GM19025 (cell line): Measurements from ENCODE around the gene LRRC7.

Experiments used
- ATAC-seq: cut with Tn5 transposase; IDR thresholded peaks from one replicate; pipeline ENCODE4 v1.9.1; 2021; ENCODE audit warnings: mild to moderate bottlenecking, low read depth, moderate library complexity; ENCODE audit not compliant: unreplicated experiment

LRRC7 gene

DNA sequence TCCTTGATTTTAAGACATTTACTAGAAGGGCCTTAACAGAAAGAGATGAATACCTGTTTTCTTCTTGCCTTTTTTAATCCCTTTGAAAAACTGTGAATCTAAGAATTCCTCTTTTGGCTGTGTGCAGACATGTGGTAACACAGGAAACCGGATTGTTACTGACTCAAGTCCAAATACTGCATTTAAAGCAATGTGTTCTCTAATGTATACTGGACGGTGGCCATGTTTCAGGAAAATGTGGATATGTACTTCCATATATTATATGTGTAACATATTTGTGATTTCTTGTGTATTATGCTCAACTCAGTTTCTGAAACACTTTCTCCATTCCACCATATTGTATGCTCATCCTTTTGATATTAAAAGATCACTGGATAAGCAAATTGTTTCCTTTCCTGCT lies 185.1 kb downstream of the LRRC7 start:
- ATAC-seq: no peak

DNA sequence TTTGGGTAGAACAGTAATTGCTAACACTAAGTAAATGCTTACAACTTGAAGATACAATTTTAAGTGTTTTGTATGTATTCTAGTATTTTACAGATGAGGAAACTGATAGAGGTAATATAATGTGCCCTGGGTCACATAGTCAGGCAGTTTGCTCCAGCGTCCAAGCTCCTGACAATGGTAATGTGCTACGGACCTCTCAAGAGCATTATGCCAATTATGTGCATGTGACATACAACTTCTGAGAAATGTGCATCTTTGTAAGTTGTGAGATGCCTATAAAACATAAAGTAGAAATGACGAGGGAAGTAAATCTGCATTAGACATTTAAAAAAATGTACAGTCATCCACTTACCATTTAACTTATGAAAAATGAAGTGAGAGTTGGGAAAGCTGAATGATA lies 186.8 kb downstream of the LRRC7 start:
- no peak for ATAC-seq

GRCh38 chr1:69755647-69756046 lies 187.9 kb downstream of the LRRC7 start:
- no peak for ATAC-seq

GRCh38 chr1:69765951-69766350 lies 198.2 kb downstream of the LRRC7 start:
- no peak for ATAC-seq

GRCh38 chr1:69766431-69767180 lies 198.9 kb downstream of the LRRC7 start:
- ATAC-seq: no peak

- no peak for ATAC-seq
Observed at GRCh38 chr1:69776555-69776954, 208.8 kb downstream of the LRRC7 start.

- ATAC-seq: no peak
Observed at GRCh38 chr1:69777423-69777822, 209.7 kb downstream of the LRRC7 start.

DNA sequence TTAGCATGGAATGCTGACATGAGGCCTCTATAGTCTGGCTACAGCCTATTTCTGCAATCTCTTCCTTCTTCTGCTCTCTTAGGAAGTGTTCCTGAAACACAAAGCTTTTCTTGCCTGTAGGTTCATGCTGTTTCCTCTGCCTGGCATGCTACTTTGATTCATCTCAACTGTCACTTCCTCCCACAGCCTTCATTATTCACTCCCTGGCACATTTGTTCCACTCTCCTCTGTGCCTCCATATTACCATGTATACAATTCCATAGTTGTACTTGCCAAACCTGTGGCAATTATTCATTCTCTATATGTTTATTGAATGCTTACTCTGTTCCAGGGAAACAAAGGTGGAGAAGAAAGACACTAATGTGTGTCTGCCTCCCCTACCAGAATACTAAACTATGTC lies 210.2 kb downstream of the LRRC7 start:
- no peak for ATAC-seq

DNA sequence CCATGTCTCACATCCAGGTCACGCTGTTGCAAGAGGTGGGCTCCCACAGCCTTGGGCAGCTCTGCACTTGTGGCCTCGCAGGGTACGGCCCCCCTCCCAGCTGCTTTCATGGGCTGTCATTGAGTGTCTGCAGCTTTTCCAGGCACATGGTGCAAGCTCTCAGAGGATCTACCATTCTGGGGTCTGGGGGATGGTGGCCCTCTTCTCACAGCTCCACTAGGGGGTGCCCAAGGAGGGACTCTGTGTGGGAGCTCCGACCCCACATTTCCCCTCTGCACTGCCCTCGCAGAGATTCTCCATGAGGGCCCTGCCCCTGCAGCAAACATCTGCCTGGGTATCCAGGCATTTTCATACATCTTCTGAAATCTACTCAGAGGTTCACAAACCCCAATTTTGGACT lies 219.4 kb downstream of the LRRC7 start:
- no peak for ATAC-seq

DNA sequence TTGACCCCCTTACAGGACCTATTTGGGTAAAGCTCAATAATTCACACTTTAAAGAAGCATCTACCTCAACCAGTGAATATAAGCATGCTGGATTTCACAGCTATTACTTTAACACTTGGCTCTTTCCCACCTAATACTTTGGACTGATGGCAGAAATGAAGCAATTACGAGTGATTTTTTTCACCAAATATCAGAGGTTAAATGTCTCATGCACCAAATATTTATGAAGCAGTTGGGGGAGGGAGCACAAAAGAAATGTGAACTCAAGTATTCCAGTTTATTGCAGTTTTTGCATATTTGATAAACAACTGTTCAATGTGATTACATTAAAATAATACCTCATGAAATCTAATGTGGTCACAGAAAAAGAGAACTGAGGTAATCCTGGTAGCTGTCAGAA lies 223.6 kb downstream of the LRRC7 start:
- no peak for ATAC-seq

GRCh38 chr1:69794831-69795230 lies 227.1 kb downstream of the LRRC7 start:
- ATAC-seq: no peak

GRCh38 chr1:69814926-69815325 lies 247.2 kb downstream of the LRRC7 start:
- ATAC-seq: no peak

GRCh38 chr1:69824932-69825331 lies 257.2 kb downstream of the LRRC7 start:
- no peak for ATAC-seq

DNA sequence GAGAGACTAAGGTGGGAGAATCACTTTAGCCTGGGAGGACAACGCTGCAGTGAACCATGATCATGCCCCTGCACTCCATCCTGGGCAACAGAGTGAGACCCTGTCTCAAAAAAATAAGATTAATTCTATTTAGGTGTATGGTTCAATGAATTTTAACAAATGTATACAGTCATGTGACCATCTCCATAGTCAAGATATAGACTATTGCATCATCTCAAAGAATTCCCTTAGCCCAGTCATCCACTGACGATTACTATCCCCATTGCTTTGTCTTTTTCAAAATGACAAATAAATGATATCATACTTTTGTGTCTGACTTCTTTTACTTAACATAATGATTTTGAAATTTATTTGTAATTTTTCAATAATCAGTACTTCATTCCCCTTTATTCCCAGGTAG lies 260.0 kb downstream of the LRRC7 start:
- ATAC-seq: no peak

DNA sequence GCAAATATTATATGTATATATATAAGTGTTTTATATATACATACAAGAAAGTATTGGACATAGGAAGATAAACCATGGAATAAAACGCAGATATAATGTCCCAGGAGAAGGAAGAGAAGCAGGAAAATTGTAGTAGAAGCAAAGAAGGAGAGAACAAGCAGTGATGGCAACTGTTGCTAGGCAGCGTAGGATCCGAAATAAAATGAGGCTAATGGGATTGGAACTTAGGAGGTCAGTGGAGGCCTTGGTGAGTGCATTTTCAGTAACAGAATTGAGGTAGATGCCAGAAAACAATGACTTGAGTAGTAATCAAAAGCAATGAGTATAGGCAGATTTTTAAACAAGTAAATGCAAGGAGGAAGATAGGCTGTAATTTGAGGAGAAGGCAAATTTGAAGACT lies 265.8 kb downstream of the LRRC7 start:
- ATAC-seq: no peak

GRCh38 chr1:69834336-69834735 lies 266.6 kb downstream of the LRRC7 start:
- ATAC-seq: no peak

DNA sequence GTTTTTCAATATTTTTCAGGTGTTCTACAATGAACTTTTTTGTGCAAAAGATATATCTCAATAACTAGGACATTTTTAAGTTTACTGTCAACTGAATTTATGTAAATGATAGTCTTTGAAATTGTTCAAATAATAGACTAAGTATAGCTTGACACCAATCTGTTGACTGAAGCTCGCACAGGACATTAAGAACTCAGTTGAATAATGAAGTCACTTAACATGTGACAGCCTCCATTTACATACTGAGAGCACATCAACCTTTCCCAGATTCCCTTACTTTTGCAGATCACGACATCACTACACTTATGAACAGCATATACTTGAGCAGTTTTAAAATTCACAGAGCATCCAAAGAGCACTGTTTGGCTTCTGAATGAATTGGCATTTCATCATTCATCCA lies 268.2 kb downstream of the LRRC7 start:
- no peak for ATAC-seq

- ATAC-seq: no peak
Observed at GRCh38 chr1:69836971-69837636, 269.4 kb downstream of the LRRC7 start.

GRCh38 chr1:69842326-69842725 lies 274.6 kb downstream of the LRRC7 start:
- no peak for ATAC-seq

DNA sequence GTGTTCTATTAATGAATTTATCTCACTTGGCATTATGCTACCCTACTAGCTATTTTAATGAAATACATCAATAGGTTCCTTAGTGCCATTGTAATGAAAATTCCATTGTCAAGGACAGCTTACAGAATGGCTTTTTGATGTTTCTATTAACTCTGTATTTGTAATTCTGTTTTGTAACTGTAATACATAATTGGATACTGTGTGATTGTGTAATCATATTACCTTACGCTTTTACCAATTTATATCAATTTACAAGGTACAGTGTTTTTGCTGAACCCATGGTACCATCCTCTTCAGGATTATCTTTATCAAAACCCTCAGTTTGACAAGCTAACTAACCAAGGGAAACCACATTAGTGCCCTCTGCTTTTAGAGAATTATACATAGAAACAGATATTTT lies 277.9 kb downstream of the LRRC7 start:
- ATAC-seq: no peak

DNA sequence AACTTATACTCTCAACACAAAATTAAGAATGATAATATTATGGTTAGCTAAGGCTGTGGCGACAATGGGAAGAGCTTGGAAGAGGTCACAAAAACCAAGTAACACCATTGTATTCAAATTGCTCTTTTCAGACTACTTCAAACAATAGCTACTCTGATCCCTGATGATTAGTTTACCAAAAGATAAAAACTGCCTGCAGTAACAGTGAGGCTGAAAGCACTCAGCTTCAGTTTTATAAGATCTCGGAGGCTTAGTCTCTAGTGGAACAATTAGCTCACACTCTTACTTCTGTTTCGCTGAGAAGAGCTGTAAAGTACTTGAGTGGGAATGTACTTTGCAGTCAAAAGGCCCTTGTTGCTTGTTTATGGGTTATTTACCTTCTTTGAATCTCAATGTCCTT lies 278.5 kb downstream of the LRRC7 start:
- ATAC-seq: no peak

DNA sequence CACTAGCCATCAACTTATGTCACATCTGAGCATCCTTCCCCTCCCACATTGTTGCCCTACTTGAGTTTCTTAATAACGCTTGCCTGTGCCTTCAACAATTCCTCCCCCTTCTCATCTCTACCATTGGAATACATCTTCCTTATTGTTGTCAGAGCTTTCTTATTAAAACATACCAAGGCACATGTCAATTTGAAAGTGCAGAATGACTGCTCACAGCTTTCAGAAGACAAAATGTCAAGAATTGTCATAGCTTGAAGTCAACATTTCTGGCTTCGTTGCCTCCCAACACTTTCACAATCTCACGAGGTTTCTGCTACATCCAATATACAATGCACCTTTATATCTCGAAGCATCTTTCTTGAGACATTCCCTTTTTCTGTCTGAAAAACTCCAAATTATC lies 279.9 kb downstream of the LRRC7 start:
- ATAC-seq: no peak
